ENCODE measurements around the gene SYNDIG1.

- no peak for TF ChIP-seq POLR2A (IDR thresholded peaks at IDR 0.05)
- TF ChIP-seq, protein P1, sequence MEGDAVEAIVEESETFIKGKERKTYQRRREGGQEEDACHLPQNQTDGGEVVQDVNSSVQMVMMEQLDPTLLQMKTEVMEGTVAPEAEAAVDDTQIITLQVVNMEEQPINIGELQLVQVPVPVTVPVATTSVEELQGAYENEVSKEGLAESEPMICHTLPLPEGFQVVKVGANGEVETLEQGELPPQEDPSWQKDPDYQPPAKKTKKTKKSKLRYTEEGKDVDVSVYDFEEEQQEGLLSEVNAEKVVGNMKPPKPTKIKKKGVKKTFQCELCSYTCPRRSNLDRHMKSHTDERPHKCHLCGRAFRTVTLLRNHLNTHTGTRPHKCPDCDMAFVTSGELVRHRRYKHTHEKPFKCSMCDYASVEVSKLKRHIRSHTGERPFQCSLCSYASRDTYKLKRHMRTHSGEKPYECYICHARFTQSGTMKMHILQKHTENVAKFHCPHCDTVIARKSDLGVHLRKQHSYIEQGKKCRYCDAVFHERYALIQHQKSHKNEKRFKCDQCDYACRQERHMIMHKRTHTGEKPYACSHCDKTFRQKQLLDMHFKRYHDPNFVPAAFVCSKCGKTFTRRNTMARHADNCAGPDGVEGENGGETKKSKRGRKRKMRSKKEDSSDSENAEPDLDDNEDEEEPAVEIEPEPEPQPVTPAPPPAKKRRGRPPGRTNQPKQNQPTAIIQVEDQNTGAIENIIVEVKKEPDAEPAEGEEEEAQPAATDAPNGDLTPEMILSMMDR (IDR thresholded peaks at IDR 0.05) = no peak
These were observed 201.6 kb downstream of the SYNDIG1 start for GRCh38 chr20:24670981-24671380.

All from body of pancreas (tissue), 4 donors.